GM12878 (cell line): ENCODE measurements around the gene TOP1. TPM values are rescaled to one million over a fixed set of nuclear protein-coding genes. Genes with fewer than 3 reads are reported as not detected.

Experiments used
- CTCF ChIP-seq, 3 experiments: IDR thresholded peaks in 2 of 3; conservative IDR thresholded peaks in 1 of 3; 2 replicates each; pipeline ENCODE4 v1.5.1; 2011; ENCODE audit warnings: low read depth in 3 of 3, low read length in 3 of 3, mild to moderate bottlenecking in 3 of 3, control low read depth in 2 of 3, moderate library complexity in 2 of 3, inconsistent platforms in 1 of 3, mixed read lengths in 1 of 3; ENCODE audit not compliant: control insufficient read depth in 2 of 3, insufficient read depth in 1 of 3; ENCODE audit errors: extremely low read depth in 1 of 3
- HSF1 ChIP-seq: fragments of 150-350 bp; IDR thresholded peaks from 2 replicates; pipeline ENCODE4 v1.6.1; 2014; ENCODE audit warnings: mild to moderate bottlenecking, low read depth, low read length
- MXI1 ChIP-seq: fragments of 150-350 bp; IDR thresholded peaks from 2 replicates; pipeline ENCODE4 v1.6.1; 2011; ENCODE audit warnings: low read depth, mild to moderate bottlenecking, inconsistent platforms, low read length, improper control_type of control experiment
- TBL1XR1 ChIP-seq: IDR thresholded peaks from 2 replicates; pipeline ENCODE4 v1.6.1; 2012; ENCODE audit warnings: low read depth, low read length, improper control_type of control experiment
- ZZZ3 ChIP-seq: IDR thresholded peaks from 2 replicates; pipeline ENCODE4 v1.6.1; 2011; ENCODE audit warnings: low read depth; ENCODE audit not compliant: control insufficient read depth, insufficient read length
- polyA plus RNA-seq, 11 experiments: library from polyadenylated mRNA; depleted of rRNA in 4 of 11; unstranded in 6 of 11; stranded (reverse) in 5 of 11; fragments of >200 nt; fragmentation: Nextera tagmentation in 4 of 11; fragmentation: Illumina TruSeq in 1 of 11; extraction: Ambion mirVana in 4 of 11; extraction: Trizol in 1 of 11; gene quantifications; 1 replicate in 1 of 11; 2 replicates in 10 of 11; pipeline versions ENCODE4 v1.2.1 to v1.2.3, GENCODE V29; 2011 to 2016; ENCODE audit warnings: inconsistent platforms in 2 of 11, missing spikeins in 2 of 11, low read depth in 1 of 11
- total RNA-seq, 4 experiments: library from RNA; depleted of rRNA in 3 of 4; stranded (reverse); fragments of >200 nt in 3 of 4; fragmentation: Illumina TruSeq in 1 of 4; extraction: Trizol in 1 of 4; gene quantifications; 2 replicates each; pipeline versions ENCODE4 v1.2.1 to v1.2.3, GENCODE V29; 2013 to 2021
- TF ChIP-seq, protein P1 (sequence below): IDR thresholded peaks from 2 replicates; pipeline ENCODE4 v1.6.1; 2011; ENCODE audit warnings: mild to moderate bottlenecking, low read depth, low read length, moderate library complexity; ENCODE audit not compliant: insufficient replicate concordance

TOP1 gene
- total and polyA plus RNA-seq, 10 of the 15 experiments (the other 5 are each of a cell fraction or from before 2014, with no cell fraction given) = 21.5 to 128 (median 47.3) TPM

- TF ChIP-seq HSF1 = no peak
- TF ChIP-seq TBL1XR1 = no peak
- TF ChIP-seq MXI1 = no peak
- no peak for TF ChIP-seq ZZZ3
- no peak for TF ChIP-seq CTCF (IDR thresholded peaks at IDR 0.05 in 2 of 3, conservative IDR thresholded peaks at IDR 0.05 in 1 of 3; ENCODE audit: control insufficient read depth in 2 of 3, extremely low read depth in 1 of 3, insufficient read depth in 1 of 3, low read depth in 3 of 3, low read length in 3 of 3)
- TF ChIP-seq, protein P1, sequence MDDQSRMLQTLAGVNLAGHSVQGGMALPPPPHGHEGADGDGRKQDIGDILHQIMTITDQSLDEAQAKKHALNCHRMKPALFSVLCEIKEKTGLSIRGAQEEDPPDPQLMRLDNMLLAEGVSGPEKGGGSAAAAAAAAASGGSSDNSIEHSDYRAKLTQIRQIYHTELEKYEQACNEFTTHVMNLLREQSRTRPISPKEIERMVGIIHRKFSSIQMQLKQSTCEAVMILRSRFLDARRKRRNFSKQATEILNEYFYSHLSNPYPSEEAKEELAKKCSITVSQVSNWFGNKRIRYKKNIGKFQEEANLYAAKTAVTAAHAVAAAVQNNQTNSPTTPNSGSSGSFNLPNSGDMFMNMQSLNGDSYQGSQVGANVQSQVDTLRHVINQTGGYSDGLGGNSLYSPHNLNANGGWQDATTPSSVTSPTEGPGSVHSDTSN = no peak
Observed at GRCh38 chr20:41014561-41015088, 14.0 kb upstream of the TOP1 start (continued).
